Left forelimb (tissue), 1 donor: ENCODE results near the gene SMIM1.
"Not testable (repeated sequence)": the region's sequence is repeated elsewhere in the genome, so short reads cannot be mapped to it uniquely, and the experiment has no call there.

Source experiments
- DNase-seq: peaks from one replicate; pipeline ENCODE4 v3.0.0-alpha.2; 2018; ENCODE audit warnings: low spot score

The SMIM1 gene, protein sequence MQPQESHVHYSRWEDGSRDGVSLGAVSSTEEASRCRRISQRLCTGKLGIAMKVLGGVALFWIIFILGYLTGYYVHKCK

DNA sequence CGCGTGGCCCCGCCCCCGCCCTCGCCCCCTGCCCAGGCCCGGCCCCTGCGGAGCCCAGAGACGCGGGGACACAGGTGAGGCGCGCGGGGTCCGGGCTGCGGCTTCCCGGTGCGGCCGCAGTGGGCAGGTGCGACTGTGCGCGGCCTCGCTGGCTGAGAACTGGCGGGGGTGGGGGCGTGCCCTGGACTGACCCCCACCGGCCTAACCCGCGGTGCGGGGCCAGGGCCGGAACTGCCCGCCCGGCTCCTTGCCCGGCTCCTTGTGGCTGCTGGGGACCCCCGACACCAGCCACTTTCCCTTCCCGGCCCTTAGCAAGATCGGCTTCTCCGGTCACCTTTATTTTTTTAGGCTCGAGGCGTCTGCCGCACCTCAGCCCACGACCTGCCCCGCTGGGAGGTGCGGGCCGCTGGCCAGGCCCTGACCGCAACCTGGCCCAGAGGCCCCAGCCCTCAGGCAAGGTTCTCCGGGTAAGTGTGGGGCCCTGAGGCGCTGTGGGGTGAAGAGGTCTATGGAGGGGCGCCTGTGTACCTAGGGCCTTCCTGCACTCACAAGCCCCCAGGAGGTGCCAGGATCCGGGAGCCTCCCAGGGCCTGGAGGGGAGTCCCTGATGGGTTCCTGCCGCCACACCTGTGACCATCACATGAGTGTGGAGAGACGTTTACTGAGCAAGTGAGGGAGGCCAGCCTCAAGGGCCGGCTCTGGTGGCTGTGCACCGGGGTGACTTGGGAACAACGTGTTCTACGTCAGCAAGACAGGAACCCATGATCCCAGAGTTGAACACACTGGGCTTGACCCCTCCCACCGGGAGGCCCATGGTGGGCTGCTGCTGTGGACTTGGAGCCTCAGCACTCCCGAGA is at the start of gene SMIM1:
Gene SMIM1, plus strand, starts transcription at position 35 of the 857 bp plus-strand sequence. CDS start 2,625 bp downstream, outside the sequence.
- no peak for DNase-seq

DNA sequence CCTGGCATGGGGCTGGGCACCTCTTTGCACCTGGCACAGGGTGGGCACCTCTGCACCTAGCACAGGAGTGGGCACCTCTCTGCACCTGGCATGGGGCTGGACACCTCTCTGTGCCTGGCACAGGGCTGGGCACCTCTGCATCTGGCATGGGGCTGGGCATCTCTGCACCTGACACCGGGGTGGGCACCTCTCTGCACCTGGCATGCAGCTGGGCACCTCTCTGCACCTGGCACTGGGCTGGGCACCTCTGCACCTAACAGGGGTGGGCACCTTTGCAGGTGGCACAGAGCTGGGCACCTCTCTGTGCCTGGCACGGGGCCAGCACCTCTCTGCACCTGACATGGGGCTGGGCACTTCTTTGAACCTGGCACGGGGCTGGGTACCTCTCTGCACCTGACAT is 49.7 kb upstream of the SMIM1 start:
- no peak for DNase-seq

DNA sequence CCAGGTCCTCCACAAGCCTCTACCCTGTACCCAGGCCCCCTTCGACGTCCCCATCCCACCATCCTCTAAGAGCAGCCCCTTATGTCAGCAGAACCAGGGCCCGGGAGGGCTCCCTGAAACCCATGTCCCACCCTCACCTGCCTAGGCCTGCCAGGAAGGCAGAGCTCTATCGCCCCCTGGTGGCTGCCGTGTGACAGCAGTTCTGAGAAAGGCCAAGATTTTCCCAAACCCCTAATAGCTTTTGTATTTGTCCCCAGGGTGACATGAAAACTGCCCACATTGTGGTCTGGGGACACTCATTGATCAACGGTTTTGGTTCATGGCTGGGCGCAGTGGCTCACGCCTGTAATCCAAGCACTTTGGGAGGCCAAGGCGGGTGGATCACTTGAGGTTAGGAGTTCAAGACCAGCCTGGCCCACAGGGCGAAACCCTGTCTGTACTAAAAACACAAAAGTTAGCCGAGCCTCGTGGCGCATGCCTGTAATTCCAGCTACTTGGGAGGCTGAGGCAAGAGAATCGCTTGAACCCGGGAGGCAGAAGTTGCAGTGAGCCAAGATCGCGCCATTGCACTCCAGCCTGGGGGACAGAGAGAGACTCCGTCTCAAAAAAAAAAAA is 48.0 kb upstream of the SMIM1 start:
- not testable (repeated sequence) for DNase-seq

DNA sequence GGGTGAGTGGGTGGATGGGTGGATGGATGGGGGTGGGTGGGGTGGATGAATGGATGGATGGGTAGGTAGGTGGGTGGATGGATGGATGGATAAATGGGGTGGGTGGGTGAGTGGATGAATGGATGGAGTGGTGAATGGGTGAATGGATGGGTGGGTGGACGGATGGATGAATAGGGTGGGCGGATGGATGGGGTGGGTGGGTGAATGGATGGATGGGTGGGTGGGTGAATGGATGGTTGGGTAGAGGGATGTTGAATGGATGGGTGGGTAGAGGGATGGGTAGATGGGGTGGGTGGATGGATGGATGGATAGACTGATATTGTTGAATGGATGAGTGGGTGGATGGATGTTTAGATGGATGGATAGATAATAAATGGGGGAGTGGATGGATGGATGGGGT is 47.2 kb upstream of the SMIM1 start:
- no peak for DNase-seq

DNA sequence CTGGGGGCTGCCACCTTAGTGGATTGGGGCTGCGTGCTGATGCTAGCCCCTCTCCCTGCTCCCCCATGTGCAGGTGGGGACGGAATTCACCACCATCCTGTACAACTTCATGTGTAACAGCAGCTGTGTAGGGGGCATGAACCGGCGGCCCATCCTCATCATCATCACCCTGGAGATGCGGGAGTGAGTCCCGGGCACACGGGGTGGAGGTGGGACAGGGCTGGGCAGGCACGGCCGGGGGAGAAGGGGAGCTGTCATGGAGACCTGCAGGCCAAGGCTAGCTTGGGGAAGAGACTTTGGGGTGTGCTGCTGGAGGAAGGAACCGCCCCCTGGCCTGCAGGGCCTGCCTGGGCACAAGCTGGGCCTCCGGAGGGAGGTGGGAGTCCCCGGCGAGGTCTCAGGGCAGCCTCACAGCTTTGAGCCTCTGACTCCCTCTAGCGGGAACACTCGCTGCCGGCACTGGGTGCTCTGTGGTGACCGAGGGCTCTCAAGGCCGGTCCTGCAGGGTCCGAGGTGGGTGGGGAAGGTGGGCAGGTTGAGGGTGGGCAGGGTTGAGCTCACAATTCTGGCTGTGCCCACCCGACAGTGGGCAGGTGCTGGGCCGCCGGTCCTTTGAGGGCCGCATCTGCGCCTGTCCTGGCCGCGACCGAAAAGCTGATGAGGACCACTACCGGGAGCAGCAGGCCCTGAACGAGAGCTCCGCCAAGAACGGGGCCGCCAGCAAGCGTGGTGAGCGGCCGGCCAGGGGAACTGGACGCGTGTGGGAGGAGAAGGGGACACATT is 45.3 kb upstream of the SMIM1 start:
- no peak for DNase-seq

DNA sequence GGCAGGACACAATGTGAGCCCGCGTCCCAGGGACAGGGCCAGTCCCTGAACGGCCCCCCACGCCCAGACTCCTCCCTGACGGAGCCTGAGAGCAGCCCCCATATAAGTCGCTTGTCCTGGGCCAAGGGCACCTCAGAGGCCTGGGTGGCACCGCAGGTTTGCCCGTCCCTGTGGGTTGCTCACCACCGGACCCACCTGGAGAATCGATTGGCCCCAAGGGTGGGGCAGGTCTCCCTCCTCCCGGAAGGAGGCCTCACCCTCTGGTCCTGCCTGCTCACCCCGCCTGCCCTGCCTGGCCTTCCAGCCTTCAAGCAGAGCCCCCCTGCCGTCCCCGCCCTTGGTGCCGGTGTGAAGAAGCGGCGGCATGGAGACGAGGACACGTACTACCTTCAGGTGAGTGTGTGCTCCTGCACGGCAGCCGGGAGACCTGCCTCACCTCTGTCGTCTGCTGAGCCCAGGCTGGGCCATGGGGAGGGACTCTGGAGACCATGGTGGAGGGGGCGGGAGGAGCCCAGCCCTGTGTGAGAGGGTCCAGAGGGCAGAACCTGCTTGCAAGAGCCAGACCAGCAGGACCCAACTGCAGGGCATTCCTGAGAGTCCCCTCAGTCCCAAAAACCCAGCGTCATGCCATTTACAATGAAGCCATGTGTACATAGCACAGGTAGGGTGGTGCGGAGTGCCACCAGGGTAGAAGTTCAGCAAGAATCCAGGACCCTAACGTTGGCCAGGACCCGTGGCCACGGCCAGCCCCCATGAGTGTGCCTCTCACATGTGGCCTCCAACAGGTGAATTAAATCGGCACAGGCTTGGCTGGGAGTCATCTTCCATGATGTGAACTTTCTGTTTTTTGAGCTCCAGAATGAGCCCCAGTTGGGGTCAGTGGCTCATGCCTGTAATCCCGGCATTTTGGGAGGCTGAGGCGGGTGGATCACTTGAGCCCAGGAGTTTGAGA is 44.4 kb upstream of the SMIM1 start:
- no peak for DNase-seq

DNA sequence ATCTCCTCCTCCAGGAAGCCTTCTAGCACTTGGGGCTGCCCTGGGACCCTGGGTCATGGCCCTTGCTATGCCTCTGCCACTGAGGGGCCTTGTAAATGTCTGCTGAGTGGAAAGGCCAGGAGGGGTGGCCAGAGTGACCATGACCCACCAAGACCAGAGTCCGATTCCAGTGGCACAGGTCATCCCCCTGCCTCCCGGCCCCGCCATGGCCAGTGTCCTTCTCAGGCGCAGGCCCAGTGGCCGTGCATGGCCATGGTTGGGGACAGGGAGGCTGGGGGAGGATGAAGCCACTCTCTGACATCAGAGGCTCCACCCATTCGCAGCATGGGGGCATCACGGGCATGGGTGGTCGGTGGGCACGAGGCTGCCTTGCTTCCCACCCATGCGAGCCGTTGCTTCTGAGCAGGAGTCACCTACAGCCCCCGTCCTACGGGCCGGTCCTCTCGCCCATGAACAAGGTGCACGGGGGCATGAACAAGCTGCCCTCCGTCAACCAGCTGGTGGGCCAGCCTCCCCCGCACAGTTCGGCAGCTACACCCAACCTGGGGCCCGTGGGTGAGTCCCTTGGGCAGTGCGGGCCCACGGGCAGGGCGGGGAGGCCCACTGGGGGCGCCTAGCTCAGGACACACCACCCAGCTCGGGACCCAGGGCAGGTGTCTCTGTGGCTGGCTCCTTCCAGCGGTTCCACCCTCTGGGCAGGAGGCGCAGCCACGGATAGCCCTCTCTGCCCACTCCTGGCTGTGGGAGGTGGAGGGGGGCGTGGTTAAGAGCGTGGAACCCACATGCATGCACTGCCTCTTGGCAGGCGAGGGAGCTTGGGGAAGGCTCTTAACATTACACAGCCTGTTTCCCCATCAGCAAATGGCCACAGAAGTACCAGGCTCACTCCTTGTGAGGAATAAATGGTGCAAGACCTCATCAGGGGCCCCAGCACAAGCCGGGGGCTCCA is 42.7 kb upstream of the SMIM1 start:
- DNase-seq, result no peak

DNA sequence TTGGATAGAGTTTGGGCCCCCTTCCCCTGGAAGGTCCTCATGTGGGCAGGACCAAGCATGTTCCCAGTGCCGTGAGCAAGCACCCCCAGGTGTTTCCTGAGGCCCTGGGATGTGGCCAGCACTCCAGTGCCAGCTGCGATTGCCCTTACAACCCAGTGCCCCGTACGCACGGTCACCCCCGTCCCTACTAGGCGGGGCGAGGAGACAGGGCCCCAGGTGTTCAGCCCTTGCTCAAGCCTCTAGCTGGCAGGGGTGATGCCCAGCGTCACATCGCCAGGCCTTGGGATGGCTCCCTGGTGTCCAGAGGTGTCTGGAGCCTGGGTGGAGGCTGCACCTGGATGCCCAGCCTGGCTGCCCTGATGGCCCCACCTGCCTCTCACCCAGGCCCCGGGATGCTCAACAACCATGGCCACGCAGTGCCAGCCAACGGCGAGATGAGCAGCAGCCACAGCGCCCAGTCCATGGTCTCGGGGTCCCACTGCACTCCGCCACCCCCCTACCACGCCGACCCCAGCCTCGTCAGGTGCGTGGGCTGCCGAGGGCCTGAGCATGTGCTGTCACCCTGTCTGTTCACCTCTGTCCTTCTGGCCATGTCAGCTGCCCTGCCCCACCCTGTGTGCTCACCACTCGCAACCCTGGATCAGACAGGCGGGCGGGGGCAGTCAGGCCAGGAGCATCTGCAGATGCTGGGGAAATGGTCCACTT is 41.9 kb upstream of the SMIM1 start:
- no peak for DNase-seq

DNA sequence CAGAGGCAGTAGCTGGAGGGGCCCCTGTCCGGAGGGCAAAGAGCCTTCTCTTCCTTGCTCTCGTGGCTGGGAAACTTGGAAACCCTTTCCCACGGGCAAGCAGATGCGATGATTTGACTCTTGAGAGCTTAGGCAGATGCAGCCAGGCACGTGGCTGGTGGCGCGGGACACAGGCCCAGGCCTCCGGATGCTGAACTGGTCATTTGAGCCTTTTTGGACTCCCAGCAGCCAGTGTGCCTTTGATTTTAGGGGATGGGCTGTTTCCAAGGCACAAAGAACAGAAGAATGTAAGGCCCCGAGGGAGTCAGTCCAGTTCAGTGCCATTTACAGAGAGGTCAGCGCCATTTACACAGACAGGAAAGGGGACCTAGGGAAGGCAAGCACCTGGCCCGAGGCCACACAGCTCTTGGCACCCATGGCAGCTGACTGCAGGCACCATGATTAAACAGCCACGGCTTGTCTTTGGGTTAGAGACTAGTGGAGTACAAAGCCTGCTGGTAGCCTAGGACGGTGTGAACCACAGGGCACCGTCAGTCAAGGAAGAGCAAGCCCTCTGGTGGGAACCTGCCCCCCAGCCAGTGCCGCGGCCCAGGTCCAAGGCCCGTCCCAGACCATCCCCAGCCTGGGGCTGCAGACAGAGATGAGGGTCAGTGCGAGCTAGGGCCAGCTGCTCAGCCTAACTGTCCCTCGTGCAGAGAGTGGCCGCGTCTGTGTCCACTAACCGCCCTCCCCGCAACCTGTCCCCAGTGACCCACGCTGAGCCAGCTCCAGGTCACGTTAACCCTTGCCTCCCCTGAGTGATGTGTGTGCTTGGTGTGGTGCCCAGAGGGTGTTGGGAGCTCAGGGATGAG is 40.7 kb upstream of the SMIM1 start:
- DNase-seq, result no peak

DNA sequence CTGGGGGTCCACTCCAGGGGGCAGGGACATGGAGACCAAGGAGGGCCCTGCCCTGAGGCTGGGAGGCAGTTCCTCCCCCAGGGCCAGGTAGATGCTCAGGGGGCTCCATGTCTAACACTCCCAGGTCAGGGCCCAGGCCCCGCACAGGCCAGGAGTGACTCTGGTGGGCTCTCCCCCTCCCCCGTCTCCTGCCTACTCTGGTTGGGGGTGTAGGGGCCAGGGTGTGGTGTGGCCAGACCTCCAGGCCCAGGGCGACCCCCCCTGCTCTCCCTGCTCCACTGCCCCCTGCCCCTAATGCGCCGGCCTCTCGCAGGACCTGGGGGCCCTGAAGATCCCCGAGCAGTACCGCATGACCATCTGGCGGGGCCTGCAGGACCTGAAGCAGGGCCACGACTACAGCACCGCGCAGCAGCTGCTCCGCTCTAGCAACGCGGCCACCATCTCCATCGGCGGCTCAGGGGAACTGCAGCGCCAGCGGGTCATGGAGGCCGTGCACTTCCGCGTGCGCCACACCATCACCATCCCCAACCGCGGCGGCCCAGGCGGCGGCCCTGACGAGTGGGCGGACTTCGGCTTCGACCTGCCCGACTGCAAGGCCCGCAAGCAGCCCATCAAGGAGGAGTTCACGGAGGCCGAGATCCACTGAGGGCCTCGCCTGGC is 40.0 kb upstream of the SMIM1 start:
- no peak for DNase-seq

DNA sequence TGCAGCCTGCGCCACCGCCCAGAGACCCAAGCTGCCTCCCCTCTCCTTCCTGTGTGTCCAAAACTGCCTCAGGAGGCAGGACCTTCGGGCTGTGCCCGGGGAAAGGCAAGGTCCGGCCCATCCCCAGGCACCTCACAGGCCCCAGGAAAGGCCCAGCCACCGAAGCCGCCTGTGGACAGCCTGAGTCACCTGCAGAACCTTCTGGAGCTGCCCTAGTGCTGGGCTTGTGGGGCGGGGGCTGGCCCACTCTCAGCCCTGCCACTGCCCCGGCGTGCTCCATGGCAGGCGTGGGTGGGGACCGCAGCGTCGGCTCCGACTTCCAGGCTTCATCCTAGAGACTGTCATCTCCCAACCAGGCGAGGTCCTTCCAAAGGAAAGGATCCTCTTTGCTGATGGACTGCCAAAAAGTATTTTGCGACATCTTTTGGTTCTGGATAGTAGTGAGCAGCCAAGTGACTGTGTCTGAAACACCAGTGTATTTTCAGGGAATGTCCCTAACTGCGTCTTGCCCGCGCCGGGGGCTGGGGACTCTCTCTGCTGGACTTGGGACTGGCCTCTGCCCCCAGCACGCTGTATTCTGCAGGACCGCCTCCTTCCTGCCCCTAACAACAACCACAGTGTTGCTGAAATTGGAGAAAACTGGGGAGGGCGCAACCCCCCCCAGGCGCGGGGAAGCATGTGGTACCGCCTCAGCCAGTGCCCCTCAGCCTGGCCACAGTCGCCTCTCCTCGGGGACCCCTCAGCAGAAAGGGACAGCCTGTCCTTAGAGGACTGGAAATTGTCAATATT is 39.3 kb upstream of the SMIM1 start:
- DNase-seq, result no peak

DNA sequence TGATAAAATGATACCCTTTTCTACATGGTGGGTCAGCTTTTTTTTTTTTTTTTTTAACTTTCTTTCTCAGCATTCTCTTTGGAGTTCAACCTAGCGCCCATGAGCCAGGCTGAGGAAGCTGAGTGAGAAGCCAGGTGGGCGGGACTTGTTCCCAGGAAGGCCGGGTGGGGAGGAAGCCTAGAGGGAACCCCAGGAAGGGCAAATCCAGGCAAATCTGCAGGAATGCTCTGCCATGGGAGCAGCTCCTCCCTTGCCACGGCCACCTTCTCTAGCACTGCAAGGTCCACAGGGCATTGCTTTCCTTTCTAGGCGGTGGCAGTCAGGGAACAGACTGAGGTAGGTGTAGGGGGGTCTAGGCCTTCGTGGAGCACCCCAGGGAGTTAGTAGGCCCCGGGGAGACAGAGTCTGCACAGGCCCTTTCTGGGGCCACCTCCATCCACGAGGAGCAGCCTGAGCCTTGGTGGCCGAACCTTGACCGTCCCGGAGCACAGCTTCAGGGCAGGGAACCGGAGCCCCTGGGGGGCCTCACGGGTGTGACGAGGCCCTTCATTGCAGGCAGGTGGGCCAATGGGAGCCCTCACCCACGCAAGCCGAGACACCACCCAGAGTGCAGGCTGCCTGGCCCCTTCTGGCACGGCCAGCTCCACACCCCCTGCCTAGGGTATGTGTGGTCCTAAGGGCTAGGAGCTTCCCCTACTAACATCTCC is 38.5 kb upstream of the SMIM1 start:
- no peak for DNase-seq

DNA sequence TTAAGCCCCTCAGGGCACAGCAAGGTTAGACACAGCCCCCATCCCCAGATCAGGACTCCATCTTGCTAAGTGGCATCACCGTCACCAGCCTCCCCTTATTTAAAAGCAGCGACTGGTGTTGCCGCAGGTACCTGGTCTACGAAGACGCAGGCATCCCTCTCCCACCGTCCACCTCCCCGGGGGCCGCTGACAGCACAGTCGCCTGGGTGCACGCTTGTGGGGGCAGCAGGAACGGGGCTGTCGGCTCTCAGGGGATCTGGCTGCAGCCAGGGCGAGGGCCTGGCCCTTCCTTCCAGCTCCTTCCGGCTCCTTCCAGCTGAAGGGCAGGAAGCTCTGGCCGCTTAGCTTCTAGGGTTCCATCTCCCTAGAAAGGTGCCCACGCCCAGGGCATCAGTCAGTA is 37.9 kb upstream of the SMIM1 start:
- no peak for DNase-seq

DNA sequence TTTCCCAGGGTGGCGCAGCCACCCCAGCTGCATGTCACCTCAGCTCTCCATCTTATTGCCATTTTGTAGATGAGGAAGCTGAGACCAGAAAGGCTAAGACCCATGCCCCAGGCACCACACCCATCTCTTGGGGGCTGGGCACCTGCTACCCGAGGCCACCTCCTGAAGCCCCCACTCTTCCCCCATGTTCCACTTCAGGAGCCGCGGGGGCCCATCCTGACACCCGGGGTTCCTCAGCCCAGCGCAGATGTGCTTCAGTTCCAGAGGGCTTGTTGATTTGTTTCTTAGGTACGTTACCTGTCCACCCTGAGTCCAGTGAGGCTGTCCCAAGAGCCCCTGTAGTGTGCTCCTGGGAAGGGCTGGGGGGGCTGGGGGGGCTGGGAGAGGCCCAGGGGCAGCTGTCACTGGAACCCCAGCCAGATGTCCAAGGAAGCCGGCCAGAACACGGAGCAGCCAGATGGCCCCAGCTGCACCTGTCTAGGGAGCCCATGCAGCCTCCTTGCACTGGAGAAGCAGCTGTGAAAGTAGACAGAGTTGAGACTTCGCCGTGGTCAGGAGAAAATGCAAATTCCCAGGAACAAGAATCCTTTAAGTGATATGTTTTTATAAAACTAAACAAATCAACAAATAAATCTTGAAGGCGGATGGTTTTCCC is 37.4 kb upstream of the SMIM1 start:
- no peak for DNase-seq

DNA sequence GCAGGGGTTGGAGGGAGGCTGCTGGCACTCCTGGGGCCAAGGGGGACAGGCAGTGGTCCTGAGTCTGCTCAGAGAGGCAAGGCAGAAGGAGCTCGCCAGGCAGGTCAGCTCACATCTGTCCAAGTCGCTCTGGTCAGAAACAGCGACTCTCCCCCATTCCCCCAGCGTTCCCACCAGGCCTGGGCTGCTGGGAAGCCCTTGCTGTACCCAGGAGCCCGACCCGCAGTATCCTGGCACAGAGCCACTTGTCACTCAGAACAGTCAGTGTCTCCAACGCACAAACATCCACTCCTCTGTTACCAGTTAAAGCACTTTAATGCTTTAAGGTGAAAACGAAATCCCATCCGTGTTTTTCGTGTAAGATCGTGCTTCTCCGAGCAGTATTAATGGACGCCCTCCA is 36.9 kb upstream of the SMIM1 start:
- DNase-seq, result no peak

DNA sequence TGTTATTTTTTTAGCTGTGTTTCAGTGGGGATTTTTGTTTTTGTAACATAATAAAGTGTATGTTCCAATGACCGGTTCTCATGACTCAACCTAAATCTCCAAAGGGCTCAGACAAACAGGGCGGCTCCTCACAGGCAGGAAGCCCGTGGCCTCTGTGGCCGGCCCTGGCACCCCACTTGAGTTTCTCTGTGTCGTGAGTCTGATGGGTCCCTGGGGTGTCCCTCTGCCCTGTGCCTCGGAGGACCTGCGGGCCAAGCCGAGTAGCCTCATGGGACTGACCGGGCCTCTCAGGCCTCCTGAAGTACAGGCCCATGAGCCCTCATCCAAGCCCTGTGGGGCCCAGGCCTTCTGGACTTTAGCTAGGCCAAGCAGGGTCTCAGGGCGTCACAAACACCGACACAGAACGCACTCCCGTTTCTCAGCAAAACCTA is 36.4 kb upstream of the SMIM1 start:
- no peak for DNase-seq
